ENCODE measurements around the gene RWDD4.

The RWDD4 gene

GRCh38 chr4:183601381-183601780 lies 57.6 kb downstream of the RWDD4 start:
- no peak for DNase-seq (ENCODE audit: low read depth in 1 of 2, low spot score in 1 of 2)

GRCh38 chr4:183600189-183600685 lies 58.7 kb downstream of the RWDD4 start:
- no peak for DNase-seq (ENCODE audit: low read depth in 1 of 2, low spot score in 1 of 2)

- no peak for DNase-seq (ENCODE audit: low read depth in 1 of 2, low spot score in 1 of 2)
Observed at GRCh38 chr4:183599690-183600089, 59.3 kb downstream of the RWDD4 start.

- DNase-seq (ENCODE audit: low read depth in 1 of 2, low spot score in 1 of 2) = no peak
Observed at GRCh38 chr4:183599284-183599683, 59.7 kb downstream of the RWDD4 start.

GRCh38 chr4:183596067-183596757 lies 62.8 kb downstream of the RWDD4 start:
- DNase-seq (ENCODE audit: low read depth in 1 of 2, low spot score in 1 of 2) = no peak

- no peak for DNase-seq (ENCODE audit: low read depth in 1 of 2, low spot score in 1 of 2)
Observed at GRCh38 chr4:183594823-183595222, 64.2 kb downstream of the RWDD4 start.

- DNase-seq (ENCODE audit: low read depth in 1 of 2, low spot score in 1 of 2) = no peak
Observed at GRCh38 chr4:183591301-183591700, 67.7 kb downstream of the RWDD4 start.
